ENCODE data around the gene SLC25A43. TPM values are rescaled to one million over a fixed set of nuclear protein-coding genes. Genes with fewer than 3 reads are reported as not detected.

The SLC25A43 gene
- total and polyA plus RNA-seq, 2 of the 8 experiments (the other 6 are each of a cell fraction or from before 2014, with no cell fraction given), result 3.1 to 5.8 TPM

DNA sequence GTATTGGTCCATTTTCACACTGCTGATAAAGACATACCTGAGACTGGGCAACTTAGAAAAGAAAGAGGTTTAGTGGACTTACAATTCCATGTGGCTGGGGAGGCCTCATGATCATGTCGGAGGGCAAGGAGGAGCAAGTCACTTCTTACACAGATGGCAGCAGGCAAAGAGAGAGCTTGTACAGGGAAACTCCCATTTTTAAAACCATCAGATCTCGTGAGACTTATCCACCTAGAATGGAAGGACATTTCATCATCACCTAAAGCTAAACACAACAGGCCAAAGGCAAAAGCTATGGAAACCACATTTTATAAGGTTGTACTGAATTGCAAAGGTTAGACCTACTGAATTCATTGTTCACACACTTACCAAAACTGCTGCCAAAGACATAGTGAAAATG lies 6.0 kb upstream of the SLC25A43 start:
- Histone ChIP-seq H4K91ac (replicated peaks; ENCODE audit: insufficient read length, low read length) (no peak overlapping the region), H2BK15ac (ENCODE audit: low read length) (no peak overlapping the region), H2BK20ac (ENCODE audit: low read length) (no peak overlapping the region), H4K8ac (ENCODE audit: extremely low read depth, insufficient read depth, low read length) (no peak overlapping the region), H3K4ac (replicated peaks; ENCODE audit: insufficient read length, low read depth, low read length) (no peak overlapping the region), H3K4me2 (ENCODE audit: insufficient read depth in 1 of 2, low read depth in 2 of 2, low read length in 2 of 2) (no peak overlapping the region), H3K23me2 (ENCODE audit: low read depth, low read length) (no peaks in the 10 kb centered on the region), H2BK12ac (ENCODE audit: low read depth, low read length) (no peak overlapping the region), H3K79me1 (ENCODE audit: low read depth, low read length) (no peaks in the 10 kb centered on the region), H3K18ac (ENCODE audit: extremely low read depth, low read length) (no peak overlapping the region), H2AFZ (ENCODE audit: low read length) (no peak overlapping the region), H3K27me3 (replicated peaks in 1 of 4; ENCODE audit: control insufficient read depth in 3 of 4, extremely low read depth in 1 of 4, insufficient read depth in 3 of 4, low read length in 3 of 4) (0 out of 7 replicates have a peak, but pooled peaks cover 0 to under 1% (median 0%) of the 10 kb centered on the region in 4 experiments), H3K4me3 (ENCODE audit: extremely low read depth in 1 of 4, insufficient read depth in 2 of 4, low read depth in 3 of 4, low read length in 4 of 4) (no peak overlapping the region), H2BK120ac (replicated peaks; ENCODE audit: low read depth, low read length) (no peak overlapping the region), H4K5ac (ENCODE audit: insufficient read length, low read depth, low read length) (no peak overlapping the region), H3K36me3 (ENCODE audit: control insufficient read depth in 2 of 4, insufficient read depth in 4 of 4, low read length in 3 of 4) (no peaks in the 10 kb centered on the region), H4K20me1 (replicated peaks in 1 of 2; ENCODE audit: control insufficient read depth in 1 of 2, insufficient read depth in 2 of 2, low read length in 2 of 2) (no peaks in the 10 kb centered on the region), H3K9ac (replicated peaks in 1 of 4; ENCODE audit: extremely low read depth in 1 of 4, low read depth in 3 of 4, low read length in 3 of 4) (no peak overlapping the region), H3K9me3 (ENCODE audit: insufficient read depth in 2 of 2, low read depth in 1 of 2, low read length in 1 of 2) (no peaks in the 10 kb centered on the region), H3K14ac (ENCODE audit: insufficient read length) (no peak overlapping the region), H2AK5ac (ENCODE audit: low read depth, low read length) (no peak overlapping the region), H3K4me1 (replicated peaks in 1 of 4; ENCODE audit: control insufficient read depth in 3 of 4, insufficient read depth in 4 of 4, low read length in 3 of 4) (peaks cover 0 to 3% (median 1%) of the 10 kb centered on the region in 4 experiments; a peak in 2 of 7 replicates), H3K23ac (ENCODE audit: insufficient read length) (no peak overlapping the region), H3K27ac (ENCODE audit: low read depth, low read length) (no peak overlapping the region), H2BK5ac (ENCODE audit: low read depth, low read length) (no peak overlapping the region), H3K79me2 (ENCODE audit: control insufficient read depth in 1 of 2, insufficient read depth in 2 of 2, low read length in 2 of 2) (no peaks in the 10 kb centered on the region), H3K56ac (replicated peaks; ENCODE audit: insufficient read length, low read depth, low read length) (no peak overlapping the region)
- ChIA-PET CTCF (ENCODE audit: partially characterized antibody) (no interaction called here), POLR2A (ENCODE audit: partially characterized antibody) (no interaction called here)
- 93% methylated on average over 2 of the region's 2 CpGs; no CpG with 5 or more reads in 1 of the 2 experiments for WGBS, 2 experiments (ENCODE audit: extremely low coverage in 1 of 2, insufficient coverage in 1 of 2, insufficient read length in 1 of 2, insufficient replicate concordance in 2 of 2, low coverage in 1 of 2, low lambda C conversion rate in 2 of 2, missing lambda C conversion rate in 1 of 2)
- FAIRE-seq (no peak), DNase-seq (ENCODE audit: low read depth in 1 of 2, low spot score in 2 of 2) (no peak)
- no peak for TF ChIP-seq RBBP5 (IDR thresholded peaks at IDR 0.05; ENCODE audit: borderline replicate concordance, low read depth, low read length)
- TF ChIP-seq TBP (IDR thresholded peaks at IDR 0.05; ENCODE audit: low read depth, low read length), result no peak
- TF ChIP-seq, protein P1, sequence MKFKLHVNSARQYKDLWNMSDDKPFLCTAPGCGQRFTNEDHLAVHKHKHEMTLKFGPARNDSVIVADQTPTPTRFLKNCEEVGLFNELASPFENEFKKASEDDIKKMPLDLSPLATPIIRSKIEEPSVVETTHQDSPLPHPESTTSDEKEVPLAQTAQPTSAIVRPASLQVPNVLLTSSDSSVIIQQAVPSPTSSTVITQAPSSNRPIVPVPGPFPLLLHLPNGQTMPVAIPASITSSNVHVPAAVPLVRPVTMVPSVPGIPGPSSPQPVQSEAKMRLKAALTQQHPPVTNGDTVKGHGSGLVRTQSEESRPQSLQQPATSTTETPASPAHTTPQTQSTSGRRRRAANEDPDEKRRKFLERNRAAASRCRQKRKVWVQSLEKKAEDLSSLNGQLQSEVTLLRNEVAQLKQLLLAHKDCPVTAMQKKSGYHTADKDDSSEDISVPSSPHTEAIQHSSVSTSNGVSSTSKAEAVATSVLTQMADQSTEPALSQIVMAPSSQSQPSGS (IDR thresholded peaks at IDR 0.05; ENCODE audit: low read length), result no peak
- TF ChIP-seq, protein P2, sequence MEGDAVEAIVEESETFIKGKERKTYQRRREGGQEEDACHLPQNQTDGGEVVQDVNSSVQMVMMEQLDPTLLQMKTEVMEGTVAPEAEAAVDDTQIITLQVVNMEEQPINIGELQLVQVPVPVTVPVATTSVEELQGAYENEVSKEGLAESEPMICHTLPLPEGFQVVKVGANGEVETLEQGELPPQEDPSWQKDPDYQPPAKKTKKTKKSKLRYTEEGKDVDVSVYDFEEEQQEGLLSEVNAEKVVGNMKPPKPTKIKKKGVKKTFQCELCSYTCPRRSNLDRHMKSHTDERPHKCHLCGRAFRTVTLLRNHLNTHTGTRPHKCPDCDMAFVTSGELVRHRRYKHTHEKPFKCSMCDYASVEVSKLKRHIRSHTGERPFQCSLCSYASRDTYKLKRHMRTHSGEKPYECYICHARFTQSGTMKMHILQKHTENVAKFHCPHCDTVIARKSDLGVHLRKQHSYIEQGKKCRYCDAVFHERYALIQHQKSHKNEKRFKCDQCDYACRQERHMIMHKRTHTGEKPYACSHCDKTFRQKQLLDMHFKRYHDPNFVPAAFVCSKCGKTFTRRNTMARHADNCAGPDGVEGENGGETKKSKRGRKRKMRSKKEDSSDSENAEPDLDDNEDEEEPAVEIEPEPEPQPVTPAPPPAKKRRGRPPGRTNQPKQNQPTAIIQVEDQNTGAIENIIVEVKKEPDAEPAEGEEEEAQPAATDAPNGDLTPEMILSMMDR (IDR thresholded peaks at IDR 0.05; ENCODE audit: control extremely low read depth in 1 of 3, insufficient read depth in 1 of 3, low read depth in 1 of 3, low read length in 3 of 3), result no peak
- no peak for TF ChIP-seq RXRA (IDR thresholded peaks at IDR 0.05; ENCODE audit: insufficient read depth, low read depth, low read length)
- TF ChIP-seq CTBP2 (IDR thresholded peaks at IDR 0.05; ENCODE audit: borderline replicate concordance, insufficient read depth, insufficient read length, low read length), result no peak
- TF ChIP-seq KDM5A (IDR thresholded peaks at IDR 0.05; ENCODE audit: low read length), result no peak
- no peak for TF ChIP-seq GABPA (IDR thresholded peaks at IDR 0.05; ENCODE audit: borderline replicate concordance, insufficient read depth, low read length)
- TF ChIP-seq POLR2A (IDR thresholded peaks at IDR 0.05; ENCODE audit: control extremely low read depth in 1 of 2, low read depth in 2 of 2, low read length in 2 of 2), result no peak
- TF ChIP-seq GTF2F1 (IDR thresholded peaks at IDR 0.05; ENCODE audit: borderline replicate concordance, low read depth, low read length), result no peak
